Vagina (tissue), 2 donors: ENCODE data around the gene EOMES. TPM values are rescaled to one million over a fixed set of nuclear protein-coding genes. Genes with fewer than 3 reads are reported as not detected.

Experiments used
- DNase-seq, 2 donors: peaks; one replicate each; pipeline ENCODE4 v3.0.0-alpha.2; 2017; ENCODE audit errors: extremely low spot score in 2 of 2
- H3K27ac ChIP-seq: fragments of 200-600 bp; sonication (generic); one replicate; pipeline ENCODE4 v1.5.1; 2019
- H3K27me3 ChIP-seq: fragments of 200-600 bp; sonication (generic); one replicate; pipeline ENCODE4 v1.5.1; 2019
- H3K36me3 ChIP-seq, 2 donors: fragments of 200-600 bp; sonication (generic); one replicate each; pipeline ENCODE4 v1.5.1; 2017 to 2019
- H3K4me1 ChIP-seq: fragments of 200-600 bp; sonication (generic); one replicate; pipeline ENCODE4 v1.5.1; 2019
- H3K4me3 ChIP-seq, 2 donors: fragments of 200-600 bp; sonication (generic); 1 replicate in 1 of 2; 2 replicates in 1 of 2; pipeline ENCODE4 v1.5.1; 2016 to 2019
- H3K9me3 ChIP-seq: fragments of 200-600 bp; sonication (generic); one replicate; pipeline ENCODE4 v1.5.1; 2019
- POLR2A ChIP-seq, 2 donors: fragments of 450-650 bp; IDR thresholded peaks; one replicate each; pipeline ENCODE4 v1.6.1; 2017; ENCODE audit warnings: antibody characterized with exemption in 2 of 2, mild to moderate bottlenecking in 2 of 2, moderate library complexity in 2 of 2
- POLR2AphosphoS5 ChIP-seq, 2 donors: sonication (generic); formaldehyde crosslinking; IDR thresholded peaks; one replicate each; pipeline ENCODE4 v1.9.0; 2017; ENCODE audit warnings: antibody characterized with exemption in 2 of 2, mild to moderate bottlenecking in 2 of 2, low read depth in 1 of 2; ENCODE audit not compliant: insufficient read depth in 1 of 2
- intact Hi-C: fragments of 100-400 bp; cut with DNase I; formaldehyde crosslinking; loops from one replicate; pipeline ENCODE4 v1.15.1; 2023
- total RNA-seq: library from RNA; depleted of rRNA; stranded (reverse); fragments of >200 nt; gene quantifications from one replicate; pipeline ENCODE4 v1.2.3, GENCODE V29; 2016
- TF ChIP-seq, protein P1 (sequence below), 3 experiments: fragments of 450-650 bp in 2 of 3; fragments of 200-600 bp in 1 of 3; sonication (generic) in 1 of 3; IDR thresholded peaks; one replicate each; pipeline ENCODE4 v1.5.1; 2017 to 2019; ENCODE audit warnings: antibody characterized with exemption in 3 of 3, mild to moderate bottlenecking in 2 of 3, moderate library complexity in 2 of 3

The EOMES gene
- total RNA-seq, 1 donor from 2014 or later, result 0.49 TPM

DNA sequence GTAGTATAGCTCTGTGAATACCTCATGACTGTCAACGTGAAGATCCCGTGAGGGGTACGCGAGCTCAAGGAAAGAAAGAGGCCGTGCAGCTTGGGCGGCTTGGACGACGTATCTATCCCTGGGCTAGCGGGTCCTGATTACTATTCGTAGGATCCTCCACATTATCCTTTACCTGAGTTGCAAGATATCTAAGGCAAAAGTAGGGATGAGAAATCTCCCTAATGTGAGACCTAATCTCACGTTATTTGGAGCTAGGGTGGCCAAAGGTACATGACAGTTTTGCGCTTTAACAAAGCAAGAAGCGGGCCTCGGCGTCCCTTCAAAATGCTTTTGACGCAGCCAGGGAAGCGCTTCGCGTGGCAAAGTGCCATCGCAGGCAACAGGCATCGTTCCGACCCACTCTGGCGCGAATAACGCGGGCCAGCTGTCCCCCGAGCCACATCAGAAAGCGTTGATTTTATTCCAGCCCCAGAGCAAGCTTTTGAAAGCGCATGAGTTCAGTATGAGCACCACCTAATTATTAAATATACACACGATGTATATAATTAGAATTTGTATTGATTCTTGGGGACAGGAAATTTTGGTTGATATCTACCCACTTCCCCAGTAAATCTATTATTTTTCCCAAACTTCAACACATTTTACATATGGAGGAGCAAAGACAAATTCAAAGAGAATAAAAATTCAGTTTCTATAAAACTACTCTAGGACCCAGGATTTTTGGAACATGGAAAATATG lies 2.5 kb upstream of the EOMES start:
- no peaks in the 10 kb centered on the region for H3K9me3 ChIP-seq
- no peak for DNase-seq
- peaks cover 45% of the 10 kb centered on the region for H3K4me1 ChIP-seq
- no peaks in the 10 kb centered on the region for H3K36me3 ChIP-seq
- TF ChIP-seq, protein P1, sequence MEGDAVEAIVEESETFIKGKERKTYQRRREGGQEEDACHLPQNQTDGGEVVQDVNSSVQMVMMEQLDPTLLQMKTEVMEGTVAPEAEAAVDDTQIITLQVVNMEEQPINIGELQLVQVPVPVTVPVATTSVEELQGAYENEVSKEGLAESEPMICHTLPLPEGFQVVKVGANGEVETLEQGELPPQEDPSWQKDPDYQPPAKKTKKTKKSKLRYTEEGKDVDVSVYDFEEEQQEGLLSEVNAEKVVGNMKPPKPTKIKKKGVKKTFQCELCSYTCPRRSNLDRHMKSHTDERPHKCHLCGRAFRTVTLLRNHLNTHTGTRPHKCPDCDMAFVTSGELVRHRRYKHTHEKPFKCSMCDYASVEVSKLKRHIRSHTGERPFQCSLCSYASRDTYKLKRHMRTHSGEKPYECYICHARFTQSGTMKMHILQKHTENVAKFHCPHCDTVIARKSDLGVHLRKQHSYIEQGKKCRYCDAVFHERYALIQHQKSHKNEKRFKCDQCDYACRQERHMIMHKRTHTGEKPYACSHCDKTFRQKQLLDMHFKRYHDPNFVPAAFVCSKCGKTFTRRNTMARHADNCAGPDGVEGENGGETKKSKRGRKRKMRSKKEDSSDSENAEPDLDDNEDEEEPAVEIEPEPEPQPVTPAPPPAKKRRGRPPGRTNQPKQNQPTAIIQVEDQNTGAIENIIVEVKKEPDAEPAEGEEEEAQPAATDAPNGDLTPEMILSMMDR (IDR thresholded peaks at IDR 0.05), result no peak
- TF ChIP-seq POLR2AphosphoS5 (IDR thresholded peaks at IDR 0.05; ENCODE audit: insufficient read depth in 1 of 2, low read depth in 1 of 2), result no peak
- no peak for TF ChIP-seq POLR2A (IDR thresholded peaks at IDR 0.05)
- intact Hi-C loops, result no loop called here
- peaks cover 22% of the 10 kb centered on the region for H3K27me3 ChIP-seq
- H3K27ac ChIP-seq, result no peak overlapping the region
- no peak overlapping the region for H3K4me3 ChIP-seq

DNA sequence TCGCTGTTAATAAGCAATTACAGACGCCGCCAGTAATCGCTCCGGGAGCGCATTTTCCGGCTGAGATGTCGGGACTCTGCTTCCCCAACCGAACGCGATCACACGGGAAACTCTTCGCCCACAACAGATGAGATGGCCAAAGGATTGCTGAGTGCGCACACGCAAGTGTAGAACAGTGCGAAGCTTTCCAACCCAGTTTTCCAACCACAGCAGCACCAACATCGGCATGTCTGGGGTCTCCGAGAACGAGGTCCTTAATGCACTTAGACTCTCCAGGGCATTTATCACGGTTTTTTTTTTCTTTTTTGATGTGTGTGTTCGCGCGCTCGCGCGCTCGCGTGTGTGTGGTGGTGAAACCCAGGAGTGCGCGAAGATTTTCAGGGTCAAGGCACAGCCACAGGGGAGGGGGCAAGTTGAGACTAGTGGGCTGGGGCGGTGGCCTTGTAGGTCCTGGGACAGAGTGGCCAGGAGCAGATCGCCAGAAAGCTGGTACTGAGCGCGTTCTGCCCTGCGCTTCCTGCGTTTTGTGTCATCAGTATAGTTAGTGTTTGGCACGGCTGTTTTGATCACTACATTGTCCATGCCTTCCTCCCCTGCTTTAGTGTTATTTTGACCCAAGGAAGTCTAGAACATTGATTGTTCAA lies 1.8 kb upstream of the EOMES start:
- Histone ChIP-seq H3K27ac (no peak overlapping the region), H3K36me3 (no peaks in the 10 kb centered on the region), H3K4me1 (peaks cover 45% of the 10 kb centered on the region), H3K27me3 (peaks cover 22% of the 10 kb centered on the region), H3K4me3 (peak overlapping the region in 1 of 2 donors; percentile 13), H3K9me3 (no peaks in the 10 kb centered on the region)
- intact Hi-C loops, result no loop called here
- no peak for TF ChIP-seq POLR2A (IDR thresholded peaks at IDR 0.05)
- TF ChIP-seq, protein P1 (IDR thresholded peaks at IDR 0.05), result no peak
- no peak for TF ChIP-seq POLR2AphosphoS5 (IDR thresholded peaks at IDR 0.05; ENCODE audit: insufficient read depth in 1 of 2, low read depth in 1 of 2)
- no peak for DNase-seq

DNA sequence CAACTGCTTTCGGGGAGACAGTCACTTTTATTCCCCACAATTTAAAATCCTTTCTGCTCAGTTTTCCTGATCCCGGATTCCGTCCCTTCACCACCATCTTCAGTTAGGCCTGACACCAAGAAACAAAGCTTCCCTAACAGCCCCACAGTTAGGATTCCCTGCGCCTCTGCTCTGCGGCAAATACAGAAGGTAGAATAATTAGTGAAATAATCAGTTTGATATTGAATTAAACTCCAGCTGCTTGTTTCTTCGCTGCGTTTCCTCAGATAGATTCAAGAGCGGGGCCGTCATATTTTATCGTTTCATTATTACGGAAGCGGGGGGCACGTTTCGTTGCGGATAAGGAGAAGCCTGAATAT lies 1.3 kb upstream of the EOMES start:
- Histone ChIP-seq H3K36me3 (no peaks in the 10 kb centered on the region), H3K27me3 (peaks cover 22% of the 10 kb centered on the region), H3K4me3 (peak overlapping the region in 1 of 2 donors; percentile 13), H3K4me1 (peaks cover 43% of the 10 kb centered on the region), H3K9me3 (no peaks in the 10 kb centered on the region), H3K27ac (no peak overlapping the region)
- DNase-seq, result no peak
- intact Hi-C loops, result no loop called here
- no peak for TF ChIP-seq POLR2A (IDR thresholded peaks at IDR 0.05)
- TF ChIP-seq, protein P1 (IDR thresholded peaks at IDR 0.05), result no peak

DNA sequence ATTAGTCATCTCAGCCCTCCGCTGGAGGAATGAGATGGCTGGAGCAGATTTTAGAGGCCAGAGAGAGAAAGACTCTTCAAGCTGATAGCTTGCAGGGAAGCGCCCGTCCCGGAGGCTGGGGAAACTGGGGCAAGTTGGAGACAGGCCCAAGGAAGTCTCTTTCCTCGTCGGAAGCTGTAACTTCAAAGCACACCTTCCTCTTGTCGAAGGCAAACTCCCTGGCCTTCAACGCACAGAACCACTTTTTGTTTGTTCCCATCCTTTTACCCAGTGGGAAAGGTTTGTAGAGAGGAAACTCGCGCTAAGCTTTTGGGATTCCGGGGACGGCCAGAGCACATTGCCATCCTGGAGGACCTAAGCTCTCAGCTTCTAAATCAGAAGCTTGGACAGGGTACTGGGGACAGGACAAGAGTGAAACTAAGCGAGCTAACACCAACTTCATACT lies 900 bp upstream of the EOMES start:
- Histone ChIP-seq H3K9me3 (no peaks in the 10 kb centered on the region), H3K4me3 (peak overlapping the region in 1 of 2 donors; percentile 13), H3K27ac (no peak overlapping the region), H3K36me3 (no peaks in the 10 kb centered on the region), H3K27me3 (peaks cover 19% of the 10 kb centered on the region), H3K4me1 (peaks cover 39% of the 10 kb centered on the region)
- no peak for DNase-seq
- TF ChIP-seq POLR2A (IDR thresholded peaks at IDR 0.05) (no peak), POLR2AphosphoS5 (IDR thresholded peaks at IDR 0.05; ENCODE audit: insufficient read depth in 1 of 2, low read depth in 1 of 2) (no peak)
- TF ChIP-seq, protein P1 (IDR thresholded peaks at IDR 0.05), result no peak
- intact Hi-C loops, result no loop called here
